ENCODE measurements around the gene CDYL.

DNA sequence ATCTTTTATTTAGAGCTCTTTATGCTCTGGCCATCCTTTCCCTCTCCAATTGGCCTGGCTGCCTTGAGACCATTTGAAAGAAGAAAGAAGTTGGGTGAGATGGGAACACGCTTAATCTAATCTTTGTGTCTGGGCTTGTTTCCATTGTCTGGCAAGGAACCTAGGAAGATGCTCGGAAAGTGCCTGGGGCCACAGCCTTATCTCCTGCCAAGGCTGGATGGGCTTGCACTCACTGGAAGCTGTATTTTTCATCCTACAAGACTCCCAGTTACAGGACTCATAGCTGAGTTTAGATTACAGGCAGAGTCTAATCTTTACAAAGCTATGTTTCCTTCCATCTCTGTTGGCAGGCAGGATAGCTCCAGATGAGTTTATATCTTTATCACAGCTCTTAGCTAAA, 33.1 kb upstream of the CDYL start:
- no peak for TF ChIP-seq RAD21 (IDR thresholded peaks at IDR 0.05; ENCODE audit: low read depth)
- TF ChIP-seq NFIC (IDR thresholded peaks at IDR 0.05), result no peak
- TF ChIP-seq CEBPB (IDR thresholded peaks at IDR 0.05), result no peak
- no peak for TF ChIP-seq TAF1 (IDR thresholded peaks at IDR 0.05; ENCODE audit: low read depth)
- no peak for TF ChIP-seq TEAD4 (IDR thresholded peaks at IDR 0.05)
- TF ChIP-seq TCF12 (IDR thresholded peaks at IDR 0.05; ENCODE audit: low read depth), result no peak
- no peak for TF ChIP-seq ZBTB7A (IDR thresholded peaks at IDR 0.05; ENCODE audit: low read depth)

Measured in Ishikawa (cell line).